ENCODE measurements around the gene PPFIA1. TPM values are rescaled to one million over a fixed set of nuclear protein-coding genes. Genes with fewer than 3 reads are reported as not detected.

PPFIA1 gene
- total RNA-seq, 1 experiment from 2014 or later, result 24.3 TPM

GRCh38 chr11:70411713-70412452, 141.4 kb downstream of the PPFIA1 start:
- no peak for DNase-seq (ENCODE audit: low read depth)

- no peak for DNase-seq (ENCODE audit: low read depth)
Observed at GRCh38 chr11:70413151-70413550, 142.7 kb downstream of the PPFIA1 start.

GRCh38 chr11:70414341-70415100, 144.0 kb downstream of the PPFIA1 start:
- no peak for DNase-seq (ENCODE audit: low read depth)

GRCh38 chr11:70415191-70415590, 144.7 kb downstream of the PPFIA1 start:
- no peak for DNase-seq (ENCODE audit: low read depth)

- DNase-seq (ENCODE audit: low read depth), result no peak
Observed at GRCh38 chr11:70415642-70416395, 145.3 kb downstream of the PPFIA1 start.

- no peak for DNase-seq (ENCODE audit: low read depth)
Observed at GRCh38 chr11:70416881-70417280, 146.4 kb downstream of the PPFIA1 start.

- no peak for DNase-seq (ENCODE audit: low read depth)
Observed at GRCh38 chr11:70418130-70418529, 147.6 kb downstream of the PPFIA1 start.

GRCh38 chr11:70419307-70420007, 149.0 kb downstream of the PPFIA1 start:
- no peak for DNase-seq (ENCODE audit: low read depth)

GRCh38 chr11:70420008-70420464, 149.5 kb downstream of the PPFIA1 start:
- peak; percentile 95 for DNase-seq (ENCODE audit: low read depth)

GRCh38 chr11:70420496-70420895, 150.0 kb downstream of the PPFIA1 start:
- DNase-seq (ENCODE audit: low read depth), result no peak

- DNase-seq (ENCODE audit: low read depth), result no peak
Observed at GRCh38 chr11:70421123-70421522, 150.6 kb downstream of the PPFIA1 start.

- DNase-seq (ENCODE audit: low read depth), result no peak
Observed at GRCh38 chr11:70422692-70423522, 152.4 kb downstream of the PPFIA1 start.

- peak; percentile 88 for DNase-seq (ENCODE audit: low read depth)
Observed at GRCh38 chr11:70423523-70424505, 153.3 kb downstream of the PPFIA1 start.

GRCh38 chr11:70424765-70425344, 154.4 kb downstream of the PPFIA1 start:
- no peak for DNase-seq (ENCODE audit: low read depth)

GRCh38 chr11:70427436-70427835, 156.9 kb downstream of the PPFIA1 start:
- DNase-seq (ENCODE audit: low read depth), result no peak

- no peak for DNase-seq (ENCODE audit: low read depth)
Observed at GRCh38 chr11:70428701-70429427, 158.4 kb downstream of the PPFIA1 start.

- DNase-seq (ENCODE audit: low read depth), result no peak
Observed at GRCh38 chr11:70429428-70429705, 158.9 kb downstream of the PPFIA1 start.

GRCh38 chr11:70429724-70430521, 159.4 kb downstream of the PPFIA1 start:
- no peak for DNase-seq (ENCODE audit: low read depth)
